CD14-positive monocyte (primary cell): Measurements from ENCODE around the gene GAP43. TPM values are rescaled to one million over a fixed set of nuclear protein-coding genes. Genes with fewer than 3 reads are reported as not detected.

ENCODE experiments used
- DNase-seq, 3 donors: peaks; one replicate each; pipeline ENCODE4 v3.0.0-alpha.2; 2011 to 2022
- H2AFZ ChIP-seq: 2 replicates; pipeline ENCODE4 v1.6.0; 2012; ENCODE audit warnings: mild to moderate bottlenecking, low read depth, low read length, inconsistent platforms; ENCODE audit not compliant: insufficient read depth, poor library complexity, severe bottlenecking
- H3K27ac ChIP-seq, 2 donors: 1 replicate in 1 of 2; 2 replicates in 1 of 2; pipeline ENCODE4 v1.5.1; 2012 to 2013; ENCODE audit warnings: low read length in 2 of 2, control low read depth in 1 of 2, inconsistent platforms in 1 of 2, low read depth in 1 of 2, mild to moderate bottlenecking in 1 of 2
- H3K27me3 ChIP-seq, 2 donors: one replicate each; pipeline versions ENCODE4 v1.6.0 to v1.6.1; 2011 to 2013; ENCODE audit warnings: low read length in 2 of 2; ENCODE audit not compliant: control insufficient read depth in 2 of 2, insufficient read depth in 2 of 2
- H3K36me3 ChIP-seq, 2 donors: replicated peaks in 1 of 2; 1 replicate in 1 of 2; 2 replicates in 1 of 2; pipeline versions ENCODE4 v1.5.1 to v1.6.1; 2012 to 2013; ENCODE audit warnings: low read length in 2 of 2, control low read depth in 1 of 2, inconsistent platforms in 1 of 2, mild to moderate bottlenecking in 1 of 2; ENCODE audit not compliant: insufficient read depth in 2 of 2, control insufficient read depth in 1 of 2
- H3K4me1 ChIP-seq, 2 donors: 1 replicate in 1 of 2; 2 replicates in 1 of 2; pipeline versions ENCODE4 v1.5.1 to v1.6.1; 2012 to 2013; ENCODE audit warnings: low read length in 2 of 2, control low read depth in 1 of 2, inconsistent platforms in 1 of 2, mild to moderate bottlenecking in 1 of 2, moderate library complexity in 1 of 2; ENCODE audit not compliant: insufficient read depth in 2 of 2, control insufficient read depth in 1 of 2
- H3K4me2 ChIP-seq: replicated peaks from 2 replicates; pipeline ENCODE3; 2012; ENCODE audit warnings: low read length, moderate library complexity, mild to moderate bottlenecking; ENCODE audit not compliant: poor library complexity, severe bottlenecking; ENCODE audit errors: extremely low read depth
- H3K4me3 ChIP-seq, 3 experiments: fragments of 200-600 bp in 1 of 3; sonication (generic) in 1 of 3; replicated peaks in 1 of 3; 1 replicate in 2 of 3; 2 replicates in 1 of 3; pipeline ENCODE4 v1.5.1; 2011 to 2013; ENCODE audit warnings: low read length in 3 of 3, mild to moderate bottlenecking in 3 of 3, control low read depth in 2 of 3, low read depth in 2 of 3, inconsistent platforms in 1 of 3, moderate library complexity in 1 of 3
- H3K79me2 ChIP-seq: 2 replicates; pipeline ENCODE4 v1.6.0; 2012; ENCODE audit warnings: mild to moderate bottlenecking, control low read depth, inconsistent platforms, low read length, moderate library complexity; ENCODE audit not compliant: insufficient read depth
- H3K9ac ChIP-seq: 2 replicates; pipeline ENCODE4 v1.6.0; 2017; ENCODE audit warnings: low read length, mild to moderate bottlenecking; ENCODE audit not compliant: insufficient read depth, poor library complexity, severe bottlenecking
- H3K9me3 ChIP-seq, 2 donors: replicated peaks in 1 of 2; 1 replicate in 1 of 2; 2 replicates in 1 of 2; pipeline versions ENCODE4 v1.5.1 to v1.6.1; 2012 to 2013; ENCODE audit warnings: low read length in 2 of 2, control low read depth in 1 of 2; ENCODE audit not compliant: control insufficient read depth in 1 of 2, insufficient read depth in 1 of 2
- H4K20me1 ChIP-seq: 2 replicates; pipeline ENCODE4 v1.6.0; 2012; ENCODE audit warnings: mild to moderate bottlenecking, low read length, control low read depth, moderate library complexity; ENCODE audit not compliant: insufficient read depth
- H3K27ac Mint-ChIP-seq, 7 donors: one replicate each; pipeline ENCODE4 v1.8.0; 2020; ENCODE audit warnings: mild to moderate bottlenecking in 7 of 7, mixed read lengths in 7 of 7, moderate library complexity in 6 of 7, inconsistent platforms in 2 of 7
- H3K27me3 Mint-ChIP-seq, 3 donors: one replicate each; pipeline ENCODE4 v1.8.0; 2021 to 2022; ENCODE audit warnings: low read depth in 3 of 3, mild to moderate bottlenecking in 3 of 3, mixed read lengths in 3 of 3, moderate library complexity in 3 of 3, inconsistent platforms in 1 of 3
- H3K36me3 Mint-ChIP-seq, 2 donors: one replicate each; pipeline ENCODE4 v1.8.0; 2020; ENCODE audit warnings: mixed read lengths in 2 of 2, inconsistent platforms in 1 of 2, mild to moderate bottlenecking in 1 of 2
- H3K4me1 Mint-ChIP-seq: one replicate; pipeline ENCODE4 v1.8.0; 2020; ENCODE audit warnings: mild to moderate bottlenecking, mixed read lengths
- H3K4me3 Mint-ChIP-seq, 2 donors: one replicate each; pipeline ENCODE4 v1.8.0; 2020; ENCODE audit warnings: mild to moderate bottlenecking in 2 of 2, mixed read lengths in 2 of 2, moderate library complexity in 1 of 2
- H3K9me3 Mint-ChIP-seq, 7 donors: one replicate each; pipeline ENCODE4 v1.8.0; 2020 to 2022; ENCODE audit warnings: mixed read lengths in 7 of 7, mild to moderate bottlenecking in 6 of 7, moderate library complexity in 6 of 7, inconsistent platforms in 2 of 7
- CTCF ChIP-seq: fragments of 200-600 bp; IDR thresholded peaks from one replicate; pipeline ENCODE4 v1.8.0; 2022; ENCODE audit warnings: antibody characterized with exemption, mild to moderate bottlenecking
- WGBS: methylation state at CpG from one replicate; pipeline ENCODE4 v1.1.5; 2013; ENCODE audit warnings: missing lambda C conversion rate; ENCODE audit not compliant: insufficient coverage; 5-methylcytosine and 5-hydroxymethylcytosine counted together
- intact Hi-C, 2 donors: fragments of 100-400 bp; cut with micrococcal nuclease; formaldehyde crosslinking; loops; one replicate each; pipeline versions ENCODE4 v1.15.0 to v1.15.1; 2023
- polyA plus RNA-seq, 3 donors: library from polyadenylated mRNA; depleted of rRNA in 1 of 3; unstranded in 2 of 3; stranded (reverse) in 1 of 3; fragments of 300-500 nt in 2 of 3; fragments of >200 nt in 1 of 3; fragmentation: Illumina TruSeq in 2 of 3; gene quantifications; 1 replicate in 2 of 3; 2 replicates in 1 of 3; pipeline ENCODE4 v1.2.3, GENCODE V29; 2012 to 2021

GAP43 gene
- polyA plus RNA-seq, 3 donors = not detected

GRCh38 chr3:115628075-115628412, 4.7 kb downstream of the GAP43 start:
- Histone ChIP-seq H3K79me2 (no peaks in the 10 kb centered on the region), H4K20me1 (no peaks in the 10 kb centered on the region), H3K27me3 (peaks cover 20 to 26% of the 10 kb centered on the region in 2 donors), H3K4me1 (no peaks in the 10 kb centered on the region), H2AFZ (no peak overlapping the region), H3K4me2 (no peak overlapping the region), H3K36me3 (no peaks in the 10 kb centered on the region), H3K27ac (no peak overlapping the region), H3K4me3 (no peak overlapping the region), H3K9me3 (no peaks in the 10 kb centered on the region), H3K9ac (no peak overlapping the region)
- 14% methylated on average over 1 of the region's 1 CpG for WGBS
- Mint-ChIP-seq H3K4me3 (no peak overlapping the region), H3K9me3 (peaks cover 0 to 7% (median 1%) of the 10 kb centered on the region in 7 donors), H3K27me3 (peaks cover 14 to 28% (median 15%) of the 10 kb centered on the region in 3 donors), H3K36me3 (no peaks in the 10 kb centered on the region), H3K27ac (no peak overlapping the region), H3K4me1 (no peaks in the 10 kb centered on the region)
- intact Hi-C loops = no loop called here
- DNase-seq = no peak
- TF ChIP-seq CTCF = no peak

- intact Hi-C loops = no loop called here
- Mint-ChIP-seq H3K27me3 (peaks cover 0 to 8% (median 2%) of the 10 kb centered on the region in 3 donors), H3K4me1 (no peaks in the 10 kb centered on the region), H3K36me3 (no peaks in the 10 kb centered on the region), H3K9me3 (peaks cover 0 to 2% (median 0%) of the 10 kb centered on the region in 7 donors), H3K4me3 (no peak overlapping the region), H3K27ac (no peak overlapping the region)
- Histone ChIP-seq H3K9ac (no peak overlapping the region), H3K79me2 (no peaks in the 10 kb centered on the region), H3K27ac (no peak overlapping the region), H3K4me2 (no peak overlapping the region), H2AFZ (no peak overlapping the region), H4K20me1 (no peaks in the 10 kb centered on the region), H3K27me3 (peaks cover 0 to 2% of the 10 kb centered on the region in 2 donors), H3K4me3 (no peak overlapping the region), H3K36me3 (no peaks in the 10 kb centered on the region), H3K4me1 (no peaks in the 10 kb centered on the region), H3K9me3 (no peaks in the 10 kb centered on the region)
- WGBS = no CpG with 5 or more reads among the region's 3 CpGs
- no peak for TF ChIP-seq CTCF
- no peak for DNase-seq
Observed at GRCh38 chr3:115630850-115631249, 7.5 kb downstream of the GAP43 start.
